Measurements from ENCODE around the gene BCLAF3. TPM values are rescaled to one million over a fixed set of nuclear protein-coding genes. Genes with fewer than 3 reads are reported as not detected.

Gene BCLAF3
- total RNA-seq, 6 experiments from 2014 or later = 2.1 to 4.1 (median 3.0) TPM

- DNase-seq = no peak
- no peaks in the 10 kb centered on the region for H3K27me3 ChIP-seq
- peaks cover 0 to 10% (median 0%) of the 10 kb centered on the region in 4 donors for H3K36me3 ChIP-seq
- no peak overlapping the region for H3K27ac ChIP-seq
- no peaks in the 10 kb centered on the region for H3K9me3 ChIP-seq
- TF ChIP-seq CTCF (IDR thresholded peaks at IDR 0.05) = no peak
- TF ChIP-seq POLR2A (IDR thresholded peaks at IDR 0.05) = no peak
- H3K4me3 ChIP-seq = no peak overlapping the region
- ATAC-seq = no peak
- intact Hi-C loops (cut with DNase I) = no loop called here
- WGBS (ENCODE audit: insufficient coverage, low coverage, low lambda C conversion rate, missing lambda C conversion rate) = 70% methylated on average over 1 of the region's 1 CpG
- H3K4me1 ChIP-seq = no peaks in the 10 kb centered on the region
These were observed 24.8 kb downstream of the BCLAF3 start for GRCh38 chrX:19966056-19966455.

- Histone ChIP-seq H3K4me3 (no peak overlapping the region), H3K27me3 (no peaks in the 10 kb centered on the region), H3K4me1 (no peaks in the 10 kb centered on the region), H3K36me3 (peaks cover 0 to 10% (median 0%) of the 10 kb centered on the region in 4 donors), H3K9me3 (no peaks in the 10 kb centered on the region), H3K27ac (no peak overlapping the region)
- intact Hi-C loops (cut with DNase I) = no loop called here
- no peak for DNase-seq
- ATAC-seq = no peak
- TF ChIP-seq CTCF (IDR thresholded peaks at IDR 0.05) (no peak), POLR2A (IDR thresholded peaks at IDR 0.05) (no peak)
- 70% methylated on average over 9 of the region's 9 CpGs for WGBS (ENCODE audit: insufficient coverage, low coverage, low lambda C conversion rate, missing lambda C conversion rate)
These were observed 26.7 kb downstream of the BCLAF3 start for GRCh38 chrX:19964017-19964710.

- Histone ChIP-seq H3K4me3 (no peak overlapping the region), H3K27ac (no peak overlapping the region), H3K27me3 (no peaks in the 10 kb centered on the region), H3K4me1 (no peaks in the 10 kb centered on the region), H3K36me3 (peaks cover 0 to 7% (median 0%) of the 10 kb centered on the region in 4 donors), H3K9me3 (no peaks in the 10 kb centered on the region)
- ATAC-seq = no peak
- intact Hi-C loops (cut with DNase I) = no loop called here
- WGBS (ENCODE audit: insufficient coverage, low coverage, low lambda C conversion rate, missing lambda C conversion rate) = 11% methylated on average over 1 of the region's 1 CpG
- no peak for DNase-seq
- no peak for TF ChIP-seq CTCF (IDR thresholded peaks at IDR 0.05)
- TF ChIP-seq POLR2A (IDR thresholded peaks at IDR 0.05) = no peak
These were observed 29.9 kb downstream of the BCLAF3 start for GRCh38 chrX:19960913-19961312.

- ATAC-seq (no peak), DNase-seq (no peak)
- Histone ChIP-seq H3K27ac (no peak overlapping the region), H3K36me3 (no peaks in the 10 kb centered on the region), H3K9me3 (no peaks in the 10 kb centered on the region), H3K4me3 (no peak overlapping the region), H3K4me1 (no peaks in the 10 kb centered on the region), H3K27me3 (no peaks in the 10 kb centered on the region)
- TF ChIP-seq CTCF (IDR thresholded peaks at IDR 0.05) (no peak), POLR2A (IDR thresholded peaks at IDR 0.05) (no peak)
- 52% methylated on average over 6 of the region's 6 CpGs for WGBS (ENCODE audit: insufficient coverage, low coverage, low lambda C conversion rate, missing lambda C conversion rate)
- intact Hi-C loops (cut with DNase I) = no loop called here
These were observed 32.0 kb downstream of the BCLAF3 start for GRCh38 chrX:19958552-19959486.

Data from right lobe of liver (tissue), 6 donors.